ENCODE measurements around the gene LGMN. TPM values are rescaled to one million over a fixed set of nuclear protein-coding genes. Genes with fewer than 3 reads are reported as not detected.

Gene LGMN
- 113 and 213 TPM in 2 replicates for total RNA-seq

GRCh38 chr14:92748259-92749016, at the start of gene LGMN:
TSS of gene LGMN (minus strand) at chr14:92748627. CDS start at chr14:92732786, 15,841 bp downstream.

GRCh38 chr14:92793709-92794546, 45.5 kb upstream of the LGMN start, which contains the start of gene GOLGA5:
TSS of gene GOLGA5 (plus strand) at chr14:92794305. CDS start at chr14:92797438, 3,133 bp downstream.

Other genes starting within 250 kb of the LGMN start
- 4.2 and 9.0 TPM in 2 replicates for gene RIN3, start 234.8 kb downstream of the LGMN start, total RNA-seq
- 65.3 and 72.7 TPM in 2 replicates for gene GOLGA5, start 45.7 kb upstream of the LGMN start, total RNA-seq
- not detected in 2 replicates for gene CHGA, start 174.5 kb upstream of the LGMN start, total RNA-seq